PFSK-1 (cell line): Measurements from ENCODE around the gene DIP2C.

ENCODE experiments used
- FOXP2 ChIP-seq: optimal IDR thresholded peaks from 2 replicates; pipeline ENCODE3; 2011; ENCODE audit warnings: borderline replicate concordance, control low read depth, inconsistent platforms; ENCODE audit not compliant: insufficient read depth; ENCODE audit errors: extremely low read length, extremely low read depth
- POLR2AphosphoS5 ChIP-seq: IDR thresholded peaks from 2 replicates; pipeline ENCODE4 v1.6.1; 2012; ENCODE audit warnings: low read depth, mild to moderate bottlenecking, control low read depth, low read length, moderate library complexity
- REST ChIP-seq, 2 experiments: IDR thresholded peaks; 2 replicates each; pipeline versions ENCODE4 v1.6.1 to v1.8.0; 2011 to 2012; ENCODE audit warnings: low read depth in 2 of 2, low read length in 2 of 2, control low read depth in 1 of 2, inconsistent platforms in 1 of 2, mild to moderate bottlenecking in 1 of 2, moderate library complexity in 1 of 2; ENCODE audit not compliant: insufficient read depth in 1 of 2
- SIN3A ChIP-seq: IDR thresholded peaks from 2 replicates; pipeline ENCODE4 v1.6.1; 2012; ENCODE audit warnings: mild to moderate bottlenecking, low read length, moderate library complexity, borderline replicate concordance; ENCODE audit not compliant: insufficient read depth
- TAF1 ChIP-seq: IDR thresholded peaks from 2 replicates; pipeline ENCODE4 v1.6.1; 2012; ENCODE audit warnings: low read length, control low read depth, borderline replicate concordance; ENCODE audit not compliant: insufficient read depth

Gene DIP2C

GRCh38 chr10:614139-614711 lies 75.2 kb downstream of the DIP2C start:
- TF ChIP-seq SIN3A (no peak), TAF1 (no peak), FOXP2 (no peak), POLR2AphosphoS5 (no peak), REST (IDR thresholded peaks at IDR 0.05; ENCODE audit: insufficient read depth in 1 of 2, low read depth in 2 of 2, low read length in 2 of 2) (no peak)

- TF ChIP-seq SIN3A: no peak
- no peak for TF ChIP-seq TAF1
- TF ChIP-seq FOXP2: no peak
- no peak for TF ChIP-seq POLR2AphosphoS5
- TF ChIP-seq REST (IDR thresholded peaks at IDR 0.05; ENCODE audit: insufficient read depth in 1 of 2, low read depth in 2 of 2, low read length in 2 of 2): no peak
Observed at GRCh38 chr10:613271-614138, 76.0 kb downstream of the DIP2C start.

- TF ChIP-seq FOXP2 (no peak), TAF1 (no peak), POLR2AphosphoS5 (no peak), SIN3A (no peak), REST (IDR thresholded peaks at IDR 0.05; ENCODE audit: insufficient read depth in 1 of 2, low read depth in 2 of 2, low read length in 2 of 2) (no peak)
Observed at GRCh38 chr10:612696-613095, 76.8 kb downstream of the DIP2C start.

GRCh38 chr10:609868-610545 lies 79.5 kb downstream of the DIP2C start:
- TF ChIP-seq POLR2AphosphoS5: no peak
- no peak for TF ChIP-seq FOXP2
- no peak for TF ChIP-seq TAF1

- no peak for TF ChIP-seq SIN3A
- TF ChIP-seq POLR2AphosphoS5: no peak
- no peak for TF ChIP-seq FOXP2
- no peak for TF ChIP-seq TAF1
- TF ChIP-seq REST (IDR thresholded peaks at IDR 0.05; ENCODE audit: insufficient read depth in 1 of 2, low read depth in 2 of 2, low read length in 2 of 2): no peak
Observed at GRCh38 chr10:609262-609658, 80.2 kb downstream of the DIP2C start.
